ENCODE measurements around the gene NT5DC1. TPM values are rescaled to one million over a fixed set of nuclear protein-coding genes. Genes with fewer than 3 reads are reported as not detected.

NT5DC1 gene
- total and polyA plus RNA-seq, 2 experiments from 2014 or later = 27.0 to 29.8 TPM

DNA sequence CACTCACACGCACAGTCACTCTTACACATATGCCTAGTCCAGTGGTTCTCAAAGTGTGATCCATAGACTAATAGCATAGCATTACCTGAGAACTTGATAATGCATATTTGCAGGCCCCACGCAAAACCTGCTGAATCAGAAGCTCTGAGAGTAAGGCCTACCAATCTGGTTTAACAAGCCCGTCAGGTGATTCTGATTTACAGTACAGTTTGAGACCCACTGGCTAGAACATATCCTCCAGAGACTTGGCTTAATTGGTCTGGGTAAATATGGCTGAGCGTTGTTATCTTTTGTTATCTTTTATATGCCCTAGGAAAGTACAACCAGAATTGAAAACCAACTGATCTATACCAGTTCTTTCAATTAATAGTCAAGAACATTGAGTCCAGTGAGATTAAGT, 143.6 kb downstream of the NT5DC1 start:
- no peak overlapping the region for H3K4me3 ChIP-seq
- no peaks in the 10 kb centered on the region for H3K4me1 ChIP-seq (ENCODE audit: insufficient read depth)
- no peaks in the 10 kb centered on the region for H3F3A ChIP-seq (replicated peaks; ENCODE audit: low read depth)
- no peak overlapping the region for H3K27ac ChIP-seq (ENCODE audit: low read depth)
- H3K36me3 ChIP-seq (ENCODE audit: insufficient read depth) = peaks cover 4% of the 10 kb centered on the region; the same call in 1 of the 2 replicates
- H3K4me2 ChIP-seq = no peak overlapping the region
- H3K9me2 ChIP-seq (ENCODE audit: insufficient read depth) = no peaks in the 10 kb centered on the region
- H3K4me1 Mint-ChIP-seq = 0 out of 3 replicates have a peak, but pooled peaks cover 4% of the 10 kb centered on the region
- H3K9me3 Mint-ChIP-seq = no peaks in the 10 kb centered on the region
- no peaks in the 10 kb centered on the region for H3K27me3 ChIP-seq (ENCODE audit: insufficient read depth)
- TF ChIP-seq JUNB (IDR thresholded peaks at IDR 0.05; ENCODE audit: unreplicated experiment) (no peak), ETS1 (IDR thresholded peaks at IDR 0.05) (no peak), EZH2phosphoT487 (IDR thresholded peaks at IDR 0.05; ENCODE audit: unreplicated experiment) (no peak), POLR2AphosphoS5 (IDR thresholded peaks at IDR 0.05; ENCODE audit: low read depth) (no peak), EZH2 (IDR thresholded peaks at IDR 0.05; ENCODE audit: low read depth, unreplicated experiment) (no peak), ZNF331 (CRISPR knock-in tag; IDR thresholded peaks at IDR 0.05; ENCODE audit: low read depth) (no peak), NANOG (IDR thresholded peaks at IDR 0.05; ENCODE audit: borderline replicate concordance) (no peak), ZNF114 (CRISPR knock-in tag; IDR thresholded peaks at IDR 0.05) (no peak), CREB1 (CRISPR knock-in tag; IDR thresholded peaks at IDR 0.05; ENCODE audit: low read depth) (no peak)
- TF ChIP-seq, protein P1, sequence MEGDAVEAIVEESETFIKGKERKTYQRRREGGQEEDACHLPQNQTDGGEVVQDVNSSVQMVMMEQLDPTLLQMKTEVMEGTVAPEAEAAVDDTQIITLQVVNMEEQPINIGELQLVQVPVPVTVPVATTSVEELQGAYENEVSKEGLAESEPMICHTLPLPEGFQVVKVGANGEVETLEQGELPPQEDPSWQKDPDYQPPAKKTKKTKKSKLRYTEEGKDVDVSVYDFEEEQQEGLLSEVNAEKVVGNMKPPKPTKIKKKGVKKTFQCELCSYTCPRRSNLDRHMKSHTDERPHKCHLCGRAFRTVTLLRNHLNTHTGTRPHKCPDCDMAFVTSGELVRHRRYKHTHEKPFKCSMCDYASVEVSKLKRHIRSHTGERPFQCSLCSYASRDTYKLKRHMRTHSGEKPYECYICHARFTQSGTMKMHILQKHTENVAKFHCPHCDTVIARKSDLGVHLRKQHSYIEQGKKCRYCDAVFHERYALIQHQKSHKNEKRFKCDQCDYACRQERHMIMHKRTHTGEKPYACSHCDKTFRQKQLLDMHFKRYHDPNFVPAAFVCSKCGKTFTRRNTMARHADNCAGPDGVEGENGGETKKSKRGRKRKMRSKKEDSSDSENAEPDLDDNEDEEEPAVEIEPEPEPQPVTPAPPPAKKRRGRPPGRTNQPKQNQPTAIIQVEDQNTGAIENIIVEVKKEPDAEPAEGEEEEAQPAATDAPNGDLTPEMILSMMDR (conservative IDR thresholded peaks at IDR 0.05; ENCODE audit: low read depth in 2 of 2) = no peak
- H3K79me2 ChIP-seq (replicated peaks; ENCODE audit: insufficient read depth) = peaks cover 2% of the 10 kb centered on the region
- no peaks in the 10 kb centered on the region for H3K27me3 Mint-ChIP-seq (ENCODE audit: insufficient read depth, low read depth, poor library complexity)
- no peak overlapping the region for H3K4me3 Mint-ChIP-seq
- H4K20me1 ChIP-seq (replicated peaks; ENCODE audit: insufficient read depth) = no peaks in the 10 kb centered on the region
- H3K36me3 Mint-ChIP-seq (ENCODE audit: low read depth) = peaks cover 5% of the 10 kb centered on the region; the same call in 2 of the 3 replicates
- DNase-seq (ENCODE audit: low spot score) (no peak), ATAC-seq (no peak)
- H3K27ac Mint-ChIP-seq = no peak overlapping the region
- no peak overlapping the region for H2AFZ ChIP-seq

DNA sequence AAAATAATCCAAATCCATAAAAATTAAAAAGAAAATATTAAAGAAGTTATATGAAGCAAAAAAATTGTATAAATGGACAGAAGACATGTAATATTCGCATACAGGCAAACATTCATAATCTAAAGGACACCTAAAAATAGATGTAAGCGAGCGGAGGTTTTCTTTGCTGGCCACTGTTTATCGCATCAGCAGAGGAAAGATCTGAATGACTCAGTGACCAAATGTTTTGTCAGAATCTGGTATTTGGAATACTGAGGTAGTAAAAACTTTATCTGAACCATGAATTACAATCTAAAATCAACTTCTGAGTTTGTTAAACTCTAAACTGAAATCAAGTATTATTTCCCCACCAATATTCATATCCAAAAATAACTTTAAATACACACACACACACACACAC, 145.4 kb downstream of the NT5DC1 start:
- Histone ChIP-seq H3K4me2 (no peak overlapping the region), H3K4me1 (ENCODE audit: insufficient read depth) (peaks cover 15% of the 10 kb centered on the region), H3K36me3 (ENCODE audit: insufficient read depth) (no peaks in the 10 kb centered on the region), H3K9me2 (ENCODE audit: insufficient read depth) (no peaks in the 10 kb centered on the region), H3K79me2 (replicated peaks; ENCODE audit: insufficient read depth) (peaks cover 20% of the 10 kb centered on the region), H3K27me3 (ENCODE audit: insufficient read depth) (no peaks in the 10 kb centered on the region), H3F3A (replicated peaks; ENCODE audit: low read depth) (no peaks in the 10 kb centered on the region), H3K27ac (ENCODE audit: low read depth) (no peak overlapping the region), H3K4me3 (no peak overlapping the region), H2AFZ (no peak overlapping the region), H4K20me1 (replicated peaks; ENCODE audit: insufficient read depth) (no peaks in the 10 kb centered on the region)
- Mint-ChIP-seq H3K27me3 (ENCODE audit: insufficient read depth, low read depth, poor library complexity) (no peaks in the 10 kb centered on the region), H3K9me3 (no peaks in the 10 kb centered on the region), H3K36me3 (ENCODE audit: low read depth) (no peaks in the 10 kb centered on the region), H3K4me3 (no peak overlapping the region), H3K4me1 (peaks cover 17% of the 10 kb centered on the region), H3K27ac (no peak overlapping the region)
- DNase-seq (ENCODE audit: low spot score) (no peak), ATAC-seq (no peak)
- no peak for TF ChIP-seq ZNF114 (CRISPR knock-in tag; IDR thresholded peaks at IDR 0.05)

Measured in GM23338 (cell line).